Activated CD8-positive, alpha-beta memory T cell treated with anti-CD3 and anti-CD28 coated beads for 1 hour (primary cell): ENCODE measurements around the gene CLCN1.

Experiments used
- DNase-seq, 2 donors: peaks; one replicate each; pipeline ENCODE4 v3.0.0-alpha.2; 2020; ENCODE audit warnings: low read depth in 1 of 2; ENCODE audit errors: extremely low read depth in 1 of 2

The CLCN1 gene

DNA sequence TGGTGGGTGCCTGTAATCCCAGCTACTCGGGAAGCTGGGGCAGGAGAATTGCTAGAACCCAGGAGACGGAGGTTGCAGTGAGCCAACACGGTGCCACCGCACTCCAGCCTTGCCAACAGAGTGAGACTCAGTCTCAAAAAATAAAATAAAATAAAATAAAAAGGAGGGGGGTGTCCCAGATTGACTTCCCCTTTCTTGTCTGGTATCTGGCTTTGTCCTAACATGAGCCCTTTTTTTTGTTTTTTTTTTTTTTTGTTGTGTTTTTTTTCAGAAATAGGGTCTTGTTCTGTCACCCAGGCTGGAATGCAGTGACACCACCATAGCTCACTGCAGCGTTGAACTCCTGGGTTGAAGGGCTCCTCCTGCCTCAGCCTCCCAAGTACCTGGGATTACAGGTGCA is 23.0 kb upstream of the CLCN1 start:
- no peak for DNase-seq

- no peak for DNase-seq
These were observed 20.0 kb upstream of the CLCN1 start for GRCh38 chr7:143295870-143296269.

GRCh38 chr7:143296686-143297085 is 19.2 kb upstream of the CLCN1 start:
- no peak for DNase-seq

DNA sequence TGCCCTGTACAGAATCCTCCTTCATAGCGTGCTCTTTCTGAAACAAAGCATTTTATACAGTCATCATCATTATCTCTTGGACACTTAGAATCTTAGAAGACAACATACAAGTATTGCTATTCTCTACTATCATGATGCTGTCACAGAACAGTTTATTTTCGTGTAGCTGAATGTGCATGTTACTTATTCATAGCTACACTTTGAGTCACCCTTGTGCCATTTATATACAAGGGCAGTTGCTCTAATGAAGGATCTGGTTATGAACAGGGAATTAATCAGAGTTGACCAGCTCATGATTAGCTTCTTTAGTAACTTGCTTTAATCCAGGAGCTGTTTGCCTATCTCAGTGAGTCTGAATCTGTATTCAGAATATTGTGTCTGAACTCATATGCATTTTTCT is 16.6 kb upstream of the CLCN1 start:
- no peak for DNase-seq

DNA sequence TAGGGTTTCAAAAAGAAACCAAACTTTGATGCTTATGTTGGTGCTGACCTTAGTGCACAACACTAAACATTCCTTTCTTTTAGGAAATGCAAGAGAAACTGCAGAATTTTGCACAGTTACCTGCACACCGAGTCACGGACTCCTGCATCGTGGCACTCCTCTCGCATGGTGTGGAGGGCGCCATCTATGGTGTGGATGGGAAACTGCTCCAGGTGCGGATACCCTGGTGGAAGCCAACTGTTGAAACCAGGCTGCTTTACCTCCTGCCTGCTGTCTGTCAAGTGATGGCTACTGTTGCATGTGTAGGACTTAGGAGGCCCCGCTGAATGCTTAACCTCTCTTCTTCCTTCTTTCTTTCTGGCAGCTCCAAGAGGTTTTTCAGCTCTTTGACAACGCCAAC is 16.1 kb upstream of the CLCN1 start:
- peak; percentile 27 to 47 for DNase-seq

- DNase-seq, result no peak
These were observed 14.7 kb upstream of the CLCN1 start for GRCh38 chr7:143300959-143301935.

DNA sequence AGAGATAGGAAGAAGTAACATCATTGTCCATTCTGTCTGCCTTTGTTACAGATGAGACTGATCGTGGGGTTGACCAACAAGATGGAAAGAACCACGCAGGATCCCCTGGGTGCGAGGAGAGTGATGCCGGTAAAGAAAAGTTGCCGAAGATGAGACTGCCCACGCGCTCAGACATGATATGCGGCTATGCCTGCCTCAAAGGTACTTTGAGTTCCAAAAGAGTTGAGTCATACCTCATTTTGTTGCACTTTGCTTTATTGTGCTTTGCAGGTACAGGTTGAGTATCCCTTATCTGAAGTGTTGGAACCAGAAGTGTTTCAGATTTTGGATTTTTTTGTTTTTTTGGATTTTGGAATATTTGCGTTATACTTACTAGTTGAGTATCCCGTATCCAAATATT is 12.2 kb upstream of the CLCN1 start:
- no peak for DNase-seq

- no peak for DNase-seq
These were observed 11.0 kb upstream of the CLCN1 start for GRCh38 chr7:143304938-143305337.

- DNase-seq, result peak; percentile 14 to 60
These were observed 10.4 kb upstream of the CLCN1 start for GRCh38 chr7:143305423-143306070.

DNA sequence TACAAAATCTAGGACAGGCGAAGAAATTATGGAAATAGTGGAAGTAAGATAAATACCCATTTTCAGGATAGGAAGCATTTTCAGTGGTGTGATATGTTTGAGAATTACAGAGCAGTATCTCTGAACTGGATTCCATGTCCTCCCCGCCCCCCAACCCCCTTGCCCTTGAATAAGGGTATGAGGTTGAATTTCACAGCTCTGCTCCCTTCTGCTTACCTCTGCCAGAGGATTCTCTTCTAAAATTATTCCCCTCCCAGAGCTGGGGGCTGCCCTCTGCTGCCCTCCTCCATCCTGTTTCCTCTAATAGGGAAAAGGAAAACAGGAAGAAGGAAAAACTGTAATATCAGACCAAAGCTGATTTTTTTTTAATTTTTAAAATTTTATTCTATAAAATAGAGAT is 7.3 kb upstream of the CLCN1 start:
- no peak for DNase-seq

- DNase-seq, result no peak
These were observed 1.8 kb upstream of the CLCN1 start for GRCh38 chr7:143314127-143314526.

DNA sequence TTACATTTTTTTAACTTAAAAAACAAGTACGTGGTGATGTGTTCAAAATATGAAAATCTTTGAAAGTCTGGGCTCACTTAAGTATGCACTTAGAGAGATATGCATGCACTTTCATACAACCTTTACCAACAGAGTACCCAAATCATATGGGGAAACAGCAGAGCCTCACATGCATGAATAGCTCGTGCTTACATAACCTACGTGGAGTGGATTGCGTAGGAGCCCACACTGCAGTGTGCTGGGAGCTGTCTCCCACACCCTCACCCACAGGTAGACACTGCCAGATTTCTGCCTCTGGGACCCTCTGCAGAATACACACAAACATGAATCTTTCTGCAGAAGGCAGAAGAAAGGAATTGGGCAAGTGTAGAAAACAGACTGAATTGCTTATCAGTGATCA is 581 bp downstream of the CLCN1 start:
- DNase-seq, result no peak

DNA sequence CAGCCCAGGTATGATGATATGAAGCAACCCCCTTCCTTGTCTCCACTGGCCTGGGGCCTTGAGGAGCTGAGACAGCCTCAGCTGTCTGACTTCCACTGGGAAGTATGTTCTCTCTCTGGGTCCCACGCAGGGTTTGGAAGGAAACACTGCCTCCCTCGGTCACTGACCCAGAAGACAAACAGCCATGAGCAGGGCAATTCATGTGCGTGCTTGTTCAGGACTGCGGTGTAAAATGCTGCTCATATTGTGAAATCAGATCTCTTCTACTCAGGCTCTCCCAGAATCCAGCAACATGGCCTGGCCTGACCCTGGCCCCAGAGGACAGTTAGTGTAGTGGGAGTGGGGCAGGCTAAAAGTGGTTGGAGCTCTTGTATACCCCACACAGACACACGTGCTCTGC is 2.8 kb downstream of the CLCN1 start:
- DNase-seq, result no peak

- no peak for DNase-seq
These were observed 4.7 kb downstream of the CLCN1 start for GRCh38 chr7:143320620-143321019.

DNA sequence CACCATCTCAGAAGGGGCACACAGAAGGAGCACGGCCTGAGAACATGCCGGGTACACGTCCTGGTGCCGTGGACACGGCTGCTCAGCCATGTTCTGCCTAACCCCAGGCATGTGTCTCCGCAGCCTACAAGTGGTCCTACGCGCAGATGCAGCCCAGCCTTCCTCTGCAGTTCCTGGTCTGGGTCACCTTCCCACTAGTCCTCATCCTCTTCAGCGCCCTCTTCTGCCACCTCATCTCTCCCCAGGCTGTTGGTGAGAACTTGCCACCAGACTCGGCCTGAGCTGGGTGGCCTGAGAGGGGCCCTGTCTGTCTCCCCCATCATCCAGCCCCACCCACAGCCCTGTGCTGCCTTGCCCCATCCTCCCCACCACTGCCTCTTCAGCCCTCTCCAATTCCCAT is 5.3 kb downstream of the CLCN1 start:
- DNase-seq, result no peak

DNA sequence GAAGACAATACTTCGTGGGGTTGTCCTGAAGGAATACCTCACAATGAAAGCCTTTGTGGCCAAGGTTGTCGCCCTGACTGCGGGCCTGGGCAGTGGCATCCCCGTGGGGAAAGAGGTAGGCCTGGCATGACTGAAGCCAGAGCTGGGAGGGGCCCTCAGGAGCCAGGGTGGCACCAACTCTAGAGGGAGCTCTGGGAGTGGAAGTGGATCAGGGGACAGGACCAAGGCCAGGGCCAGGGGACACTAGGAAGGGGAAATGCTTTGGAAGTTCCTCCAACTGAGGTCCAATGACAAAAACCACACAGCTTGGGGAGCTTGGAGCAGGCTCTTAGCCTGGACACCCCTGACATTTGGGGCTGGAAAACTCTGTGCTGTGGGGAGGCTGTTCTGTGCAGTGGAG is 5.8 kb downstream of the CLCN1 start:
- no peak for DNase-seq

GRCh38 chr7:143322760-143323633 is 7.1 kb downstream of the CLCN1 start:
- DNase-seq, result no peak

GRCh38 chr7:143323653-143324052 is 7.7 kb downstream of the CLCN1 start:
- DNase-seq, result no peak

GRCh38 chr7:143325240-143325639 is 9.3 kb downstream of the CLCN1 start:
- DNase-seq, result no peak

DNA sequence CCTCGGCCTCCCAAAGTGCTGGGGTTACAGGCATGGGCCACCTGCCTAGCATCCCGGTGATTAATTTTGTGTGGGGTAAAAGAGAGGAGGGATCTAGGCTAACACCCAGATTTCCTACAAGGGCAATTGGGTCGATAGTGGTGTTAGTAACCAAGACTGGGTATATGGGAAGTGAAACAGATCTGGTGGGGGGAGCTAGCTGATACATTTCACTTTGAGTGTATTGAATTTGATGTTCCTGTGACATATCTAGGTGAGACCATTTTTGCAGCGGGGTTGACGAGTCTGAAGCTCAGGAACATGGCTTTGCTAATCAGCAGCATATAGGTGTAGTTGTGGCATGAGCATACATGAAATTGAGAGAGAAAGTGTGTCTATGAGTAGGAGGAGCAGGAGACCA is 12.0 kb downstream of the CLCN1 start:
- no peak for DNase-seq

DNA sequence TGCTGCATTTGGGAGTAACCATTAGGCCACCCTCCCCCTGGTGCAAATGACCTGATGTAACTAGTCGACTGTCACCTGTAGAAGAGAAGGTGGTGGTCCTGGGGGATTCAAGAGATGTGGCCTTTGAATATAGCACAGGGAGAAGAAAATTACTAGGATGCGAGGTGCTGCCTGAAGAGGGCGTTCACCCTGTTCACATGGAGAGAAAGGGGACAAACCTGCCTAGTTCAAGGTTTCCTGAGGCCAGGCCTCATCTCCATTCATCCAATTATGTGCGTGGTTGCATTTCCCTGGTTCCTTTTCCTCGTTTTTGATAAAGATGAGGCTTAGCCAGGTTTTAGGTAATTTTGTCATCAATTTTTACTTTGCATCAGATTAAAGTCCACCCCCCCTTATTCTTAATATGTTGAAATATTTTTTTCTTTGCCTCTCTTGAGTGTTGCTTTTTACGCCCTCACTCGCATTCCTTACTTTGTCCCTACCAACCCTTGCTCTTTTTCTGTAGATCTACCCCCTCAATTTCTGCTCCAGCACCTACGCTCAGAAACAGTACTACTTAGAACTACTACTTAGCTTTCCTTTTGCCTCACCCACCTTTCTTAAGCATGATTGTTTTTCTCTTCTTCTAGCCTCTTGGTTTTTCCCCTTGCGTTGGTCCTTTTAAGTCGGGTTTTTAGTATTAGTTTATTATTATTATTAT is 13.7 kb downstream of the CLCN1 start:
- DNase-seq, result no peak
